Sigmoid colon (tissue), 4 donors: Measurements from ENCODE around the gene SPG7.

ENCODE experiments used
- POLR2A ChIP-seq, 2 donors: fragments of 450-650 bp; IDR thresholded peaks; one replicate each; pipeline ENCODE4 v1.6.1; 2016; ENCODE audit warnings: antibody characterized with exemption in 2 of 2, mild to moderate bottlenecking in 2 of 2, moderate library complexity in 2 of 2
- POLR2AphosphoS5 ChIP-seq, 4 donors: sonication (generic); formaldehyde crosslinking; IDR thresholded peaks; one replicate each; pipeline ENCODE4 v1.6.1; 2017; ENCODE audit warnings: antibody characterized with exemption in 4 of 4
- TF ChIP-seq, protein P1 (sequence below), 4 experiments: fragments of 450-650 bp in 3 of 4; fragments of 200-600 bp in 1 of 4; IDR thresholded peaks; one replicate each; pipeline ENCODE4 v1.5.1; 2016 to 2019; ENCODE audit warnings: antibody characterized with exemption in 4 of 4, mild to moderate bottlenecking in 3 of 4, moderate library complexity in 2 of 4

DNA sequence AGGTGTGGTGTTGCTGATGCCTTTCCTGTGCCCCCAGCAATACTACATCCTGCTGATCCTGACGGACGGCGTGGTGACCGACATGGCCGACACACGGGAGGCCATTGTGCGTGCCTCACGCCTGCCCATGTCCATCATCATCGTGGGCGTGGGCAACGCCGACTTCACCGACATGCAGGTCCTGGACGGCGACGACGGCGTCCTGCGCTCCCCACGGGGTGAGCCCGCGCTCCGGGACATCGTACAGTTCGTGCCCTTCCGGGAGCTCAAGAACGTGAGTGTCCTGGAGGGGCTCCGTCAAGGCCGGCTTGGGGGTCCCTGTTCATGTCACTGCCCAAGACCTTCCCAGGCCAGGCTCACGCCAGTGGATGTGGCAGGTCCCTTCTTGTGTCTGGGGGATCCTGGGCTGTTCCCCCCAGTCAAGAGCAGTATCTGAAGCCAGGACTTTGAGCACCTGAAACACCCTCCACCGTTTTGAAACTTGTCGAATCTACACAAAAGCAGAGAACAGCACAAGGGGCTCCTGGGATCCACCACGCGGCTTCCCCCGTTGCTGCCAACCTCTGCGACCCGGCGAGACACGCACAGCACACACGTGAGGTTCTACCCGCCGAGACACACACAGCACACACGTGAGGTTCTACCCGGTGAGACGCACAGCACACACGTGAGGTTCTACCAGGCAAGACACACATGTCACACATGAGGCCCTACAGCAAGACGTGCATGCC lies 87.3 kb downstream of the SPG7 start:
- TF ChIP-seq, protein P1, sequence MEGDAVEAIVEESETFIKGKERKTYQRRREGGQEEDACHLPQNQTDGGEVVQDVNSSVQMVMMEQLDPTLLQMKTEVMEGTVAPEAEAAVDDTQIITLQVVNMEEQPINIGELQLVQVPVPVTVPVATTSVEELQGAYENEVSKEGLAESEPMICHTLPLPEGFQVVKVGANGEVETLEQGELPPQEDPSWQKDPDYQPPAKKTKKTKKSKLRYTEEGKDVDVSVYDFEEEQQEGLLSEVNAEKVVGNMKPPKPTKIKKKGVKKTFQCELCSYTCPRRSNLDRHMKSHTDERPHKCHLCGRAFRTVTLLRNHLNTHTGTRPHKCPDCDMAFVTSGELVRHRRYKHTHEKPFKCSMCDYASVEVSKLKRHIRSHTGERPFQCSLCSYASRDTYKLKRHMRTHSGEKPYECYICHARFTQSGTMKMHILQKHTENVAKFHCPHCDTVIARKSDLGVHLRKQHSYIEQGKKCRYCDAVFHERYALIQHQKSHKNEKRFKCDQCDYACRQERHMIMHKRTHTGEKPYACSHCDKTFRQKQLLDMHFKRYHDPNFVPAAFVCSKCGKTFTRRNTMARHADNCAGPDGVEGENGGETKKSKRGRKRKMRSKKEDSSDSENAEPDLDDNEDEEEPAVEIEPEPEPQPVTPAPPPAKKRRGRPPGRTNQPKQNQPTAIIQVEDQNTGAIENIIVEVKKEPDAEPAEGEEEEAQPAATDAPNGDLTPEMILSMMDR (IDR thresholded peaks at IDR 0.05), result no peak
- no peak for TF ChIP-seq POLR2A (IDR thresholded peaks at IDR 0.05)
- no peak for TF ChIP-seq POLR2AphosphoS5 (IDR thresholded peaks at IDR 0.05)
